ENCODE results near the gene KANSL1. TPM values are rescaled to one million over a fixed set of nuclear protein-coding genes. Genes with fewer than 3 reads are reported as not detected.

Gene KANSL1
- total RNA-seq, 1 donor from 2014 or later: 99.8 TPM

DNA sequence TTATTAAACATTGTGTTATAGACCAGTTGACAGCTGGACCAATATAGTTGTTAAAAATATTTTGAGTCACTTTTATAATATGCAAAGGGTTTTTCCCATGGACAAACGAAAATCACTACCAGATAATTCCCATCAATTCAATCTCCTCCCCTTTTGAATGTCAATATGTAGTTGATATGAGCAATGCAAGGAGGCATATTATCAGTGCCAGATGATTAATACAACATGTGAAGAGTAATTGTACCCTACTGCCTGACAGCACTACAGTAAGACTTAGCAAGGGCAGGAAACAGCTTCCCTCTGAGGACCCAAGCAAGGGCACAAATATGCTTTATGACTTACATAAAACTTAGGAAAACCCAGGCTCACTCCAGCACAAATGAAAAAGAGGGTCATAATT lies 17.3 kb downstream of the KANSL1 start:
- H3K27ac Mint-ChIP-seq (ENCODE audit: unreplicated experiment): peak overlapping the region; percentile 43
- DNase-seq (ENCODE audit: low read depth): peak; percentile 35

DNA sequence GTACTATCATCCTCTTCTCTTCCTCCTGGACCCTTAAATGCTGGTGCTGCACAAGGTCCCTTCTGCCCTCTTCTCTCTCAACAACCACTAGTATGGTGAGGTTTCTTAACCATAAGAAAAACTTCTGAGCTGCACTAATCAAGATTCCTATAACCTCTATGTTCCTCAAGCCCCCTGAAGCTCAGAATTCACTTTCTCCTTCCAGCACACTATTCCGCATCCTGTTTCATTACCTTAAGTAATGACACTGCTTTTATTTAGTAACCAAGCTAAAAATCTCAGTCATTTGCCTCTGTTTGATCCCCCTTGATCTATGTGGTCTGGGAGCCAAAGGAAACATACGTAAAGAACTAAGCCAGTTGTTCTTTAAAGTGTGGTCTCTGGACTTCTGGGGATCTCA lies 20.1 kb downstream of the KANSL1 start:
- Mint-ChIP-seq H3K4me1 (ENCODE audit: low read depth, unreplicated experiment) (peaks cover 47% of the 10 kb centered on the region), H3K4me3 (ENCODE audit: unreplicated experiment) (no peak overlapping the region), H3K27me3 (ENCODE audit: low read depth, unreplicated experiment) (no peaks in the 10 kb centered on the region), H3K36me3 (ENCODE audit: low read depth, unreplicated experiment) (peaks cover 27% of the 10 kb centered on the region), H3K9me3 (ENCODE audit: unreplicated experiment) (no peaks in the 10 kb centered on the region), H3K27ac (ENCODE audit: unreplicated experiment) (no peak overlapping the region)
- DNase-seq (ENCODE audit: low read depth) (no peak), FAIRE-seq (no peak)
- no peak for TF ChIP-seq EZH2 (IDR thresholded peaks at IDR 0.05; ENCODE audit: insufficient read depth, low read length)
- TF ChIP-seq, protein P1, sequence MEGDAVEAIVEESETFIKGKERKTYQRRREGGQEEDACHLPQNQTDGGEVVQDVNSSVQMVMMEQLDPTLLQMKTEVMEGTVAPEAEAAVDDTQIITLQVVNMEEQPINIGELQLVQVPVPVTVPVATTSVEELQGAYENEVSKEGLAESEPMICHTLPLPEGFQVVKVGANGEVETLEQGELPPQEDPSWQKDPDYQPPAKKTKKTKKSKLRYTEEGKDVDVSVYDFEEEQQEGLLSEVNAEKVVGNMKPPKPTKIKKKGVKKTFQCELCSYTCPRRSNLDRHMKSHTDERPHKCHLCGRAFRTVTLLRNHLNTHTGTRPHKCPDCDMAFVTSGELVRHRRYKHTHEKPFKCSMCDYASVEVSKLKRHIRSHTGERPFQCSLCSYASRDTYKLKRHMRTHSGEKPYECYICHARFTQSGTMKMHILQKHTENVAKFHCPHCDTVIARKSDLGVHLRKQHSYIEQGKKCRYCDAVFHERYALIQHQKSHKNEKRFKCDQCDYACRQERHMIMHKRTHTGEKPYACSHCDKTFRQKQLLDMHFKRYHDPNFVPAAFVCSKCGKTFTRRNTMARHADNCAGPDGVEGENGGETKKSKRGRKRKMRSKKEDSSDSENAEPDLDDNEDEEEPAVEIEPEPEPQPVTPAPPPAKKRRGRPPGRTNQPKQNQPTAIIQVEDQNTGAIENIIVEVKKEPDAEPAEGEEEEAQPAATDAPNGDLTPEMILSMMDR (IDR thresholded peaks at IDR 0.05; ENCODE audit: insufficient read depth, low read depth, low read length): no peak
- no peak overlapping the region for H3K27ac ChIP-seq (ENCODE audit: low read depth, low read length)
- peaks cover 19% of the 10 kb centered on the region for H3K36me3 ChIP-seq (ENCODE audit: insufficient read depth, low read length)
- H3K4me2 ChIP-seq (ENCODE audit: low read length): no peak overlapping the region
- H3K9me3 ChIP-seq (ENCODE audit: insufficient read depth, low read depth, low read length): no peaks in the 10 kb centered on the region
- H3K4me3 ChIP-seq (ENCODE audit: insufficient read depth, low read depth, low read length): no peak overlapping the region
- H4K20me1 ChIP-seq (ENCODE audit: insufficient read depth, low read length): peaks cover 100% of the 10 kb centered on the region
- H3K27me3 ChIP-seq (ENCODE audit: insufficient read depth, low read length): no peaks in the 10 kb centered on the region
- peaks cover 100% of the 10 kb centered on the region for H3K79me2 ChIP-seq (ENCODE audit: insufficient read depth, low read length)
- H3K9ac ChIP-seq (ENCODE audit: low read length): no peak overlapping the region
- H3K4me1 ChIP-seq (ENCODE audit: insufficient read depth, low read length): no peaks in the 10 kb centered on the region
- H2AFZ ChIP-seq (ENCODE audit: low read depth, low read length): no peak overlapping the region

More for the DNA sequence above, 17.3 kb downstream of the KANSL1 start:
- FAIRE-seq: no peak
- Mint-ChIP-seq H3K9me3 (ENCODE audit: unreplicated experiment) (no peaks in the 10 kb centered on the region), H3K36me3 (ENCODE audit: low read depth, unreplicated experiment) (peaks cover 12% of the 10 kb centered on the region), H3K27me3 (ENCODE audit: low read depth, unreplicated experiment) (no peaks in the 10 kb centered on the region), H3K4me3 (ENCODE audit: unreplicated experiment) (no peak overlapping the region), H3K4me1 (ENCODE audit: low read depth, unreplicated experiment) (peaks cover 50% of the 10 kb centered on the region)
- no peaks in the 10 kb centered on the region for H3K27me3 ChIP-seq (ENCODE audit: insufficient read depth, low read length)
- no peak overlapping the region for H2AFZ ChIP-seq (ENCODE audit: low read depth, low read length)
- H3K27ac ChIP-seq (ENCODE audit: low read depth, low read length): no peak overlapping the region
- H3K4me2 ChIP-seq (ENCODE audit: low read length): no peak overlapping the region
- H3K36me3 ChIP-seq (ENCODE audit: insufficient read depth, low read length): peaks cover 10% of the 10 kb centered on the region
- TF ChIP-seq, protein P1 (IDR thresholded peaks at IDR 0.05; ENCODE audit: insufficient read depth, low read depth, low read length): no peak
- TF ChIP-seq EZH2 (IDR thresholded peaks at IDR 0.05; ENCODE audit: insufficient read depth, low read length): no peak
- no peaks in the 10 kb centered on the region for H3K9me3 ChIP-seq (ENCODE audit: insufficient read depth, low read depth, low read length)
- peaks cover 9% of the 10 kb centered on the region for H3K4me1 ChIP-seq (ENCODE audit: insufficient read depth, low read length)
- H3K9ac ChIP-seq (ENCODE audit: low read length): no peak overlapping the region
- peaks cover 100% of the 10 kb centered on the region for H3K79me2 ChIP-seq (ENCODE audit: insufficient read depth, low read length)
- H4K20me1 ChIP-seq (ENCODE audit: insufficient read depth, low read length): peaks cover 100% of the 10 kb centered on the region
- H3K4me3 ChIP-seq (ENCODE audit: insufficient read depth, low read depth, low read length): no peak overlapping the region

DNA sequence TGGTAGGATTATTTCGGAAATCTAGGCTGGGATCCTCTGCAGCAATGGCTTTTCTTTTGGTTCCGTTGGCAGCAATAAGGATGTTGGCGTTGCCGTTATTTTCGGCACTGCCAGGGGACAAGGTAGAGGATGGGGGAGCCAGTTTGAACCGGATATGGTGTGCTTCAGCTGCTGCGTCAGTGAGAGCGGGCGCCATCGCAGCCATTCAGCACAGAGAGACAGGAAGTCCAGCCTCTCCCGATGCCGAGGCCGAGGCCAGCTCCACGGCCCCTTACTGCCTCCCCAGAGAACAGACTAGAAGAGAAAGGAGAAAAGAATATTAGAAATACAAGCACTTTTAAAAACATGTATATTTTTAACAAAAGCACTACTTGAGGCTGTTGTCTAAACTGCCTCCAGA lies 21.3 kb downstream of the KANSL1 start:
- Histone ChIP-seq H3K4me3 (ENCODE audit: insufficient read depth, low read depth, low read length) (no peak overlapping the region), H4K20me1 (ENCODE audit: insufficient read depth, low read length) (peaks cover 100% of the 10 kb centered on the region), H3K4me1 (ENCODE audit: insufficient read depth, low read length) (peaks cover 4% of the 10 kb centered on the region), H3K4me2 (ENCODE audit: low read length) (no peak overlapping the region), H3K27ac (ENCODE audit: low read depth, low read length) (no peak overlapping the region), H3K27me3 (ENCODE audit: insufficient read depth, low read length) (no peaks in the 10 kb centered on the region), H2AFZ (ENCODE audit: low read depth, low read length) (no peak overlapping the region), H3K9ac (ENCODE audit: low read length) (no peak overlapping the region), H3K36me3 (ENCODE audit: insufficient read depth, low read length) (peaks cover 19% of the 10 kb centered on the region), H3K79me2 (ENCODE audit: insufficient read depth, low read length) (peaks cover 100% of the 10 kb centered on the region), H3K9me3 (ENCODE audit: insufficient read depth, low read depth, low read length) (no peaks in the 10 kb centered on the region)
- H3K36me3 Mint-ChIP-seq (ENCODE audit: low read depth, unreplicated experiment): peaks cover 27% of the 10 kb centered on the region
- FAIRE-seq: no peak
- H3K27ac Mint-ChIP-seq (ENCODE audit: unreplicated experiment): no peak overlapping the region
- no peak for DNase-seq (ENCODE audit: low read depth)
- no peak for TF ChIP-seq EZH2 (IDR thresholded peaks at IDR 0.05; ENCODE audit: insufficient read depth, low read length)
- TF ChIP-seq, protein P1 (IDR thresholded peaks at IDR 0.05; ENCODE audit: insufficient read depth, low read depth, low read length): no peak
- H3K9me3 Mint-ChIP-seq (ENCODE audit: unreplicated experiment): no peaks in the 10 kb centered on the region
- H3K27me3 Mint-ChIP-seq (ENCODE audit: low read depth, unreplicated experiment): no peaks in the 10 kb centered on the region
- H3K4me3 Mint-ChIP-seq (ENCODE audit: unreplicated experiment): no peak overlapping the region
- H3K4me1 Mint-ChIP-seq (ENCODE audit: low read depth, unreplicated experiment): peaks cover 48% of the 10 kb centered on the region
